GM20000 (cell line): ENCODE data around the gene IFIT5.
A peak's percentile ranks its signal among the peaks of the same experiment; 100 is the strongest.
"Not testable (repeated sequence)": the region's sequence is repeated elsewhere in the genome, so short reads cannot be mapped to it uniquely, and the experiment has no call there.

Experiments
- DNase-seq: peaks from one replicate; pipeline ENCODE4 v3.0.0; 2012; ENCODE audit warnings: low spot score
- TF ChIP-seq, protein P1 (sequence below): IDR thresholded peaks from 2 replicates; pipeline ENCODE4 v1.5.1; 2012; ENCODE audit warnings: mild to moderate bottlenecking, control low read depth; ENCODE audit errors: extremely low read depth, missing control alignments

Gene IFIT5

DNA sequence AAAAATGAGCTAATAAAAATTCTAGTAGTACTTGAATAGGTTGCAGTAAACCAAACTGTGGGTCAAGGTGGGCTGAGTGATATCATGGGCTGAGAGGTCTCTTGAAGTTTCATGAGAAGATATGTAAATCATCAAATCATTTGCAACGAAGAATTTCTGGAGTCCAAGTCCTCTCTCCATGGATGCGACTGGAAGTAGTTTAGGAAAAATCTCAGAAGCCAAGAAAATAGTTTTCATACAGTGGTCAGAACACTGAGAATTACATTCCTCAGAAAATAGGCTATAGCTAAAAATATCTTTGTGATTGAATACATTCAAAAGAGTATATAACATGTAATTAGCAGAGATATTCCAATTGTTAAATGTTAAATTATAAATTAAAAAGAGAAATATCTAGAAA, 25.6 kb upstream of the IFIT5 start:
- TF ChIP-seq, protein P1, sequence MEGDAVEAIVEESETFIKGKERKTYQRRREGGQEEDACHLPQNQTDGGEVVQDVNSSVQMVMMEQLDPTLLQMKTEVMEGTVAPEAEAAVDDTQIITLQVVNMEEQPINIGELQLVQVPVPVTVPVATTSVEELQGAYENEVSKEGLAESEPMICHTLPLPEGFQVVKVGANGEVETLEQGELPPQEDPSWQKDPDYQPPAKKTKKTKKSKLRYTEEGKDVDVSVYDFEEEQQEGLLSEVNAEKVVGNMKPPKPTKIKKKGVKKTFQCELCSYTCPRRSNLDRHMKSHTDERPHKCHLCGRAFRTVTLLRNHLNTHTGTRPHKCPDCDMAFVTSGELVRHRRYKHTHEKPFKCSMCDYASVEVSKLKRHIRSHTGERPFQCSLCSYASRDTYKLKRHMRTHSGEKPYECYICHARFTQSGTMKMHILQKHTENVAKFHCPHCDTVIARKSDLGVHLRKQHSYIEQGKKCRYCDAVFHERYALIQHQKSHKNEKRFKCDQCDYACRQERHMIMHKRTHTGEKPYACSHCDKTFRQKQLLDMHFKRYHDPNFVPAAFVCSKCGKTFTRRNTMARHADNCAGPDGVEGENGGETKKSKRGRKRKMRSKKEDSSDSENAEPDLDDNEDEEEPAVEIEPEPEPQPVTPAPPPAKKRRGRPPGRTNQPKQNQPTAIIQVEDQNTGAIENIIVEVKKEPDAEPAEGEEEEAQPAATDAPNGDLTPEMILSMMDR, result no peak
- no peak for DNase-seq

DNA sequence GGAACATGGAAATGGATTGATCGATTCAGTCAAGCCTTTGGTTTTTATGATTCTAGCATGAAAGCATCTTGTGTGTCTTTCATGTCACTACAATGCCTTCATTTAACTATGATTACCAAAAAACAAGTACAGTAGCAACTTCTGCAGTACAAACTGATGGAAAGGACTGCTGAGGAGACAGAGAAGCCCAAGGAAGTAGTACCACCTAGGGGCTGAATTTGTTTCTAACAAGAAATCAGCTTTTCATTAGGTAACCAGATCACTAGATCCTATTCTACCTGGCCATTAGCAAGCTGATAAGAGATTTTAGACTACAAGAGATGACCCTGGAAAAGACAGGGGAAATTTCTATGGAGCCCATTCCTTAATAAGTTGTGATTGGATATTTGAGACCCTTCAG, 25.1 kb upstream of the IFIT5 start:
- TF ChIP-seq, protein P1, result no peak
- DNase-seq, result peak; percentile 11

DNA sequence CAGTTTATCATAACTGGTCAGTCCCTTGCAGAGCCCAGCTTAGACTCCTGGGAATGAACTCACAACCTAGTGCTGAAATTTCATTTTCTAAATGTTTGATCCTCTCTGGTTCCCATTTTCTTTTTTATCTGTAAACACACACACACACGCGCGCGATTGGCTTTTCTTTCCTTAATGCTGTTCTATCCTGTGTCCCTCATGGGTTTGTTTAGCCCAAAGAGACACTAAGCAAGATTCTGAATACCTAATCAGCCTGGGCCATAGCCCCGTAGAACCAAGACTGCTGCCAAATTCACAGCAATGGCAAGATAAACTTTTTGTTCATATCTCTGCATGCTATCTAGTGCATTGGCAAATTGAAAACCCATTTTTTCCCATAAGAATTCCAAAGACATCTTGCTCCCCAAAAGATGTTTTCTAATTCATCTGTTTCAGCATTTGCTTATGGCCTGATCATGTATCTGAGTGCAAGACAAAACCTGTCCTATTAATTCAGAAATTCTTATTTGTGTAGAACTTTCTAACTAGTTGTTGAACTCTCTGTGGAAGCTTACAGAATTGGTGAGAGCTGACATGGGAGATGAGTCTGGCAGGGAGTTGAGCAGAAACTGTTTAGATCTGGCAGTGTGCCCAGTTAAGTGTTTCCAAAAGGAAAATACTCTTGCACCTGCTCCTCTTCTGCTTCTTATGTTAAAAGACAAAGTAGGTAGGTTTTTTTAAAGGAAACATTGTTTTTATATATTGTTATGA, 23.7 kb upstream of the IFIT5 start:
- TF ChIP-seq, protein P1, result no peak
- no peak for DNase-seq

GRCh38 chr10:89391226-89391576, 23.2 kb upstream of the IFIT5 start:
- DNase-seq, result not testable (repeated sequence)

DNA sequence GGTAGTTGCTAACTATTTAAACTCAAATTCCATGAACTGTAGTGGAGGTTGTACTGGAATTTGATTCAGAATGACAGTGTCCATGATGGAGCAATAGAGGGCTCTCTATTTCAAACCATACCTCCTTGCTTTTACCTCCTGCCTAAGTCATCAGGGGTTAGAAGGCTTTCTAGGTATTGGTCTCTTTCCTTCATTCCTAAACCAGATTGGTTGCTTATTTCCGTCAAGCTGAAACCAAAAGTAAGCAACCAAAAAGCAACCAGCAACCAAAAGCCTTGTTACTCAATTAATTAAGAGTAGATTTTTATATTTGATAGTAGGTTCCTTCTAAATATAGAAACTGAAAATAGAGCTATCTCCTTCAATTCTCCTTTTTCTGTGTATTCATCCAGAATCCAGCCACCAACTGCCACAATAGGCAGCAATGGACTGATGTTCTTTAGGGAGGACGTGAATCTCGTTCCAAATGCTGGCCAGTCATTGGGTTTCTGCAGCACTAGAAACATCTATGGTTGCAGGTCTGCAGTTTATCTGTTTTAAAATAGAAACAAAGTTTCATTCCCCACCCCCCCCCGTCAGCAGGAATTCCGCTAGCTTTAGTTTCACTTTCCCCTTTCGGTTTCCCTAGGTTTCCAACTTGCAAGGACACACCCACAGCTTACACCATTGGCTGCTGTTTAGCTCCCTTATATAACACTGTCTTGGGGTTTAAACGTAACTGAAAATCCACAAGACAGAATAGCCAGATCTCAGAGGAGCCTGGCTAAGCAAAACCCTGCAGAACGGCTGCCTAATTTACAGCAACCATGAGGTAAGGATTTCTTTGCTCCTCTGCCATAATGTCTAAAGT, 22.2 kb upstream of the IFIT5 start, which contains the start of gene IFIT1:
IFIT1 (plus strand) TSS at position 717 of the 850 bp plus-strand sequence; CDS start at position 807, 90 bp downstream.
- TF ChIP-seq, protein P1, result no peak
- DNase-seq, result peak; percentile 51

DNA sequence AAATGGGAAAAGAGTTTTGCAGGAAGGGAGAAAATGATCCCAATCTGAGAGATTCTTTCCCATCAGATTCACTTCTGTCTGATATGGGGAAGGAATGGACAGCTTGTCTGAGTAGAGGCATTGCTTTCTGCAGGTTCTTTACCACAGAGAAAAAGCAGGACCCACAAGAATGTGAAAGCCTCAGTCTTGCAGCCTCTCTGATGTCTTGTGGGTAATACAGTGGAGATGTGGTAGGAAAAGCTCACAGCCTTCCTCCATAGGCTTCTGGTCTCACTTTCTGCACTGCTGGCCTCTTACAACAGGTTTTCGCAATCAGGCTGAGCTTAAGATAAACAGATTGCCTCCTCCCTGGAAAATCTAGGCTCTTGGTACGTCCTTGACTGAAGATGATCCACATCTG, 21.4 kb upstream of the IFIT5 start:
- TF ChIP-seq, protein P1, result no peak
- DNase-seq, result no peak

- no peak for DNase-seq
- TF ChIP-seq, protein P1, result no peak
These were observed 20.5 kb upstream of the IFIT5 start for GRCh38 chr10:89393898-89394297.

DNA sequence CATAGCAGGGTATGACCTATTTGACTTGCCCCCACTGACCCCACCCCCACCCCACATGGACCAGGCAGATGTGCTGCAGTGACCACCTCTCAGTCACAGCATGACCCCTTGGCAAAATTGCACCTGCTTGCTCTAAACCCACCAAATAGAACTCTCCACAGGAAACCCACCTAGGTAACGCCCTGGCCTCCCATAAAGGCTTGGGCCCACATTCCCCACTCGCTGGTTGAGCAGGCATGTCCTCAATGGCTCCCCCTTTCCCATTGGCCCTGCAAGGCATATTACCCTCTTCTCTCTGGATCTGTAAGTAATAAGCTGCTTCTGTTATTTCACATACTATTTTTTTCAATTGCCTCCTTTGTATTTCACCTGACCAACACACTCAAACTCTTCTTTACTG, 19.2 kb upstream of the IFIT5 start:
- TF ChIP-seq, protein P1, result no peak
- no peak for DNase-seq
